ENCODE data around the gene NBEAL2.
A peak's percentile ranks its signal among the peaks of the same experiment; 100 is the strongest.

Gene NBEAL2

DNA sequence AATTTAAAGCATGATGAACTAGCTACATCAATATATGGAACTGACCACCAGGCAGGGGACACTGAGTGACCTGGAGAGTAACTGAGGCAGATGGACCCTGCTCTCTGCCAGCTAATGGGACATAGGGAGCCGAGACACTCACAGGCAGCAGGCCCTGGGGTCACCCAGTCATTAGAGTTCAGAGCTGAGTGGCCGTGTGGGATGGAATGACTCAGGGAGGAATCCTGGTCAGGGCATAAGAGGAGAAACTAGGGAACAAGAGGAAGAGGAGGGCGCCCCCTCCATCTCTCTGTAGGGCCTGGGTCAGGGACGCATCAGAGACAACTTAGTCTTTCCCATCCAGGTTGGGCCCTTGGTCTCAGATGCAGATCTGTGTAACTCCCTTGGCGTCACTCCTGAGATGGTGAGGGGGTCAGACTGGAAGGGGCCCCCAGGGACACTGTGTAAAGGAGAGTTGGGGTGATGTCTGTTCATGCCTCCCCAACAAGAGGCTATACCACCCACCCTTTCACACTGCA lies 42.7 kb upstream of the NBEAL2 start:
- no peaks in the 10 kb centered on the region for H3K9me3 Mint-ChIP-seq
- peak overlapping the region; percentile 72 for H3K27ac Mint-ChIP-seq
- H3K4me3 Mint-ChIP-seq = no peak overlapping the region
- peaks cover 61% of the 10 kb centered on the region for H3K4me1 Mint-ChIP-seq (ENCODE audit: low read depth)
- no peaks in the 10 kb centered on the region for H3K27me3 Mint-ChIP-seq
- peaks cover 91% of the 10 kb centered on the region for H3K36me3 Mint-ChIP-seq (ENCODE audit: low read depth)
- no peak for DNase-seq

DNA sequence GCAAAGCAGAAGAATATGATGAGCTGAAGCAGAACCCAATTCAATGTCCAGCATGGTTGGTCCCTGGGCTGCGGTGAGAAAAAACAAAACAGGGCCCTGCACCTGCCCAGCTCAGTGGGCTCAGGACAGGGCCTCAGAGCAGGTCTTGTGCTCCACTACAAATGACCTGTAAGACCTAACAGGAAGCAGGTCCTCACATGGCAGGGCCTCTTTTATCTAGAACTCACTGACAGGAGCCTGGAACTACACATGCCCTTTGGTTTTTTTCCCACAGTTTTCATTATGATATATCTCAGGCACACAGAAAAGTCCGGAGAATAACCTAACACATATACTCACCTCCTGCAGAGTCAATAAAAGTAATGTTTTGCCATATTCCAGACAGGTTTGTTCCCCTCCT lies 41.3 kb upstream of the NBEAL2 start:
- Mint-ChIP-seq H3K27ac (peak overlapping the region; percentile 75), H3K36me3 (ENCODE audit: low read depth) (peaks cover 93% of the 10 kb centered on the region), H3K9me3 (no peaks in the 10 kb centered on the region), H3K4me1 (ENCODE audit: low read depth) (peaks cover 55% of the 10 kb centered on the region), H3K27me3 (no peaks in the 10 kb centered on the region), H3K4me3 (no peak overlapping the region)
- no peak for DNase-seq

DNA sequence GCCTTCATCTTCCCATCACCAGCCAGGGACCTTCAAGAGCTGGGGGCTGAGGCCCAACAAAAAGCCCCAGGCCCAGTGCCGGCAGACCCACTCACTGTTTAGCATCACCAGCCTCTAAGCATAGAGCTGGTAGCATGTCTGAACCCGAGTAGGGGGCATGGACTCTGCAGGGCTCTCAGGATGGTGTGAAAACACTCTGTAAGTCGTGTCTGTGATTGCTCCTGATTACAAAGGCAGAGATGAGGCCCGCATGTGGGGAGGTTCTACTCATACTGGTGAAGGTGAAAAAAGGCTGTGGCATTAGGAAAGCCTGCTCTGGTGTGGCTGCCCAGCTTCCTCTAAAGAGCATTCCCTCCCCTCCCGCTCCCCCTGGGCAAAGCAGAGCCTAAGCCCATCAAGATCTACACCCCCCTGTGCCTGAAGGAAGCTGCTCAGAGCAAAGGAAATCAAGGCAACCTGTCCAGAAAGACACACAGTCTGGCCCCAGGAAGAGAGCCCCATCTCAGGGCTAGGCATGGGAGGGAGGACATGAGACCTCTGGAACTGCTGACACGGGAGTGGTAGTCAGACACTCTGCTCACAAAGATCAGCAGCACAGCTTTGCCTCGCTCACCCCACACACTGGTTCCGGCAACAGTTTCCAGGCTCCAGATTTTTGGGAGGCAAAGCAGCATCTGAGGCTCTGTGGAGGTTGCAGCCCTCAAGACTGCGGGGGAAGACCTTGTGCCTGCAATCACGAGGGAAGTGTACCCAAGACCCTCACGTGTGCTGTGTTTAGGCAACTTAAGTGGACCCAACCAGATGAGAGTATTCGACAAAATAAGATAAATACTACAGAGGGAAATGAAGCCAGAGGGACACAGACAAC lies 39.7 kb upstream of the NBEAL2 start:
- Mint-ChIP-seq H3K36me3 (ENCODE audit: low read depth) (peaks cover 86% of the 10 kb centered on the region), H3K4me3 (no peak overlapping the region)

DNA sequence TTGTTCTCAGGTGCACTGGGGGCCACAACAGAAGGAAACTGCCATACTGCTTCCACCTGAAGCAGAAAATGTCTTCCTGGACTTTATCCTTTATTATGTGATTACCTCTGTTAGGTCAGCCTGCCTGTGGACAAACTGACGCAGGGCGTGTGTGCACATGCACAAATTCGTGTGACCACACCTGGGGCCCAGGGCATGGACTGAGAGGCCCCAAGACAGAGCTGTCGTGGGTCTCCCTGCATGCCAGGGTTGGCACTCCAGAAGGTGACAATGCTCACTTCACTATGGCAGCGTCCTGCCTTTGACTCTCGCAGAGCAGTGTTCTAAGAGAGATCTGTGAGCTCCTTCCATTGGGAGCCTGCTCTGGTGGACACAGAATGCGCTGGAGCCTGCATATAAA lies 37.4 kb upstream of the NBEAL2 start:
- H3K27ac Mint-ChIP-seq = peak overlapping the region; percentile 69
- DNase-seq = no peak
- H3K4me3 Mint-ChIP-seq = no peak overlapping the region
- H3K4me1 Mint-ChIP-seq (ENCODE audit: low read depth) = peaks cover 59% of the 10 kb centered on the region
- H3K9me3 Mint-ChIP-seq = no peaks in the 10 kb centered on the region
- peaks cover 86% of the 10 kb centered on the region for H3K36me3 Mint-ChIP-seq (ENCODE audit: low read depth)
- H3K27me3 Mint-ChIP-seq = no peaks in the 10 kb centered on the region

More for the DNA sequence above, 39.7 kb upstream of the NBEAL2 start:
- no peak for DNase-seq
- no peaks in the 10 kb centered on the region for H3K27me3 Mint-ChIP-seq
- peak overlapping the region; percentile 65 for H3K27ac Mint-ChIP-seq
- no peaks in the 10 kb centered on the region for H3K9me3 Mint-ChIP-seq
- H3K4me1 Mint-ChIP-seq (ENCODE audit: low read depth) = peaks cover 54% of the 10 kb centered on the region

DNA sequence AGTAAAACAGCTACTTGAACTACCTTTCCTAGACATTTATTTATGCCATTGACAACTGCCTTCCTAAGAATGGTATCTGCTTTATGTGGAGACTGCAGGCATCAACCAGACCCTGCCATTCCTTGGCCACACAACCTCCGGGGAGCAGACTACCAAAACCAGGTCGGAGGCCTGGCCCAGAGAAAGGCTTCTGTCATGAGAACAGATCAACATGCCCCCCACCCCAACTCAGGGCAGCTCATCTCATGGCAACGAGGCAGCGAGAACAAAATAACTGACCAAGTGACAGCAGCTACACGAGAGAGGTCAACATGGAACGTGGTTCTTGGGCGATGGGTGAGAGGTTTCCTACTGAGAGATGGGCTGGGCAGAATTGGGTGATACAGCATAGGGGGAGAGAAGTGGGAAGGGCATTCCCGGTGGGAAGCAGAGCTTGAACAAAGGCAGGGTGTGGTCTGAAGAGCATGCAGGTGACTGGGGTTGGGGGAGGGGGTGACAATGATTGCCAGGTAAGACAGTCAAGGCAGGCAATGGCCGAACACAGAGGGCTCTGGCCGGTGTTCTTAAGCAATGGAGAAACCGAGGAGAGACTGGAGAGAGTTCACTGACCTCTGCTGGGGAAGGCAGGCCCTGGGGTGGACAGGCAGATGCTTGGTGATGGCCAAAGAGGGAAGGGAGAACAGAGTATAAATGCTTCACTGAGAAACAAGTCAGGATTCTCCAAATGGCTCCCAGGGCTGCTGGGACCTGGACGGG lies 36.8 kb upstream of the NBEAL2 start:
- Mint-ChIP-seq H3K4me1 (ENCODE audit: low read depth) (peaks cover 65% of the 10 kb centered on the region), H3K27ac (peak overlapping the region; percentile 7), H3K36me3 (ENCODE audit: low read depth) (peaks cover 86% of the 10 kb centered on the region), H3K4me3 (no peak overlapping the region), H3K9me3 (no peaks in the 10 kb centered on the region), H3K27me3 (no peaks in the 10 kb centered on the region)
- DNase-seq = no peak

DNA sequence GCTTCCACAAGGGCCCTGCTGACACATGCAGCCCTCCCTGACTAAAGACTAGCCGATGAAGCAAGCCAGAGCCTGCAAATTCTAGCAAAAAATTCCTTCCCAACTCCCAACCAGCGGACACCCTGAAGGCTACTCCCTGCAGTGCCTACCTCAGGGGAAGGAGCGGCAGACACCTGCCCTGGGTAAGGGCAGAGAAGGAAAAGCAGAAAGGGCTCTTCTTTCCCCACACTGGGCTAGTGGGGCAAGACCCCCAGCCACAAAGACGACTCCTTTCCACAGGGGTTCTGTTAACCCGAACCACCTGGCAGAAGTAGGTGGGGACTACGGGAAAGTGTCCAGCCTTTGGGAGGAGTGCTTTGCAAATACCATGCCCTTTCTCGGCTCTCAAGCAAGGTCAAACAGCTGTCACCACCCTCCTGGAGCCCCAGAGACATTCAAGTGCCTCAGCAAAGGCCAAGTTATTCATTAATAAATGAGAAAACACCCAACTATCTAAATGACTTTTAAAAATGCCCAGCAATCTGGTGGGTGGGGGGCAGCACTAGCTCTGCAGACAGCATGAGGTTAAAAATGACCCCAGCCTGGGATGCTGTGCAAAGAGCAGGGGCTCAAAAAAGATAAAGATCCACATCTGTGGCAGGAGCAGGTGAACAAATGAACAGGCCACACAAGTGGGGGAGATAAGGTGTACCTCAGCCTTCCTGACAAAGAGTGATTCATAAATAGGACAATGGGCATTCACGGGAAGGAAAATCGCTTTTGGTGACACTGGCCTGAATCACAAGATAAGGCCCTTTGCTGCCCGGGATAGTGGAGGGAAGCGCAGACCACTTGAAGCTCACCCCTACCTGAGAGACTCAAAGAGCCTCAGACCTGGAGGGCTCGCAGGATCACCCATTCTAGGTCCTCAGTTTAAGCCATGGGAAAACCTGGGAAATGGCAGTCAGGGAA lies 36.0 kb upstream of the NBEAL2 start:
- Mint-ChIP-seq H3K36me3 (ENCODE audit: low read depth) (peaks cover 80% of the 10 kb centered on the region), H3K27me3 (no peaks in the 10 kb centered on the region), H3K4me3 (no peak overlapping the region), H3K9me3 (no peaks in the 10 kb centered on the region), H3K4me1 (ENCODE audit: low read depth) (peaks cover 69% of the 10 kb centered on the region), H3K27ac (peak overlapping the region; percentile 16)
- no peak for DNase-seq

DNA sequence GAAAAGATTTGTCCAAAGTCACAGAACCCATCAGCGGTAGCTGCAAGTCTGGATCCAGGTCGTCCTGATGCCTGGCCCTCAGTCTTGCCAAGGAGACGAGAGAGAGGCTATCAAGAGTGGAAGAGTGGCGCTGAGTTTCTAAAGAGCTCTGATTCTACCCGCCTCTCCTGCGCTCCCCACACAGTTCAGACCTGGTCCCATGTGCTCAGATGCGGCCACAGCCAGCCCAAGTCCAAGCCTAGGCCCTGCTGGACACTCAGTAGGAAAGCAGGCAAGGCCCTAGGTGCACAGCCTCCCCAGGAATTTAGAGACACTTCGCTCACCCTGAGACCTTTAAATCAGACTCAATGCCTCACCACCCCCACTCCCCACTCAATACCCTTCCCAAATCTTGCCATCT lies 35.3 kb upstream of the NBEAL2 start:
- DNase-seq = no peak
- H3K4me3 Mint-ChIP-seq = no peak overlapping the region
- peaks cover 74% of the 10 kb centered on the region for H3K4me1 Mint-ChIP-seq (ENCODE audit: low read depth)
- no peaks in the 10 kb centered on the region for H3K9me3 Mint-ChIP-seq
- no peaks in the 10 kb centered on the region for H3K27me3 Mint-ChIP-seq
- H3K27ac Mint-ChIP-seq = peak overlapping the region; percentile 57
- H3K36me3 Mint-ChIP-seq (ENCODE audit: low read depth) = peaks cover 77% of the 10 kb centered on the region

DNA sequence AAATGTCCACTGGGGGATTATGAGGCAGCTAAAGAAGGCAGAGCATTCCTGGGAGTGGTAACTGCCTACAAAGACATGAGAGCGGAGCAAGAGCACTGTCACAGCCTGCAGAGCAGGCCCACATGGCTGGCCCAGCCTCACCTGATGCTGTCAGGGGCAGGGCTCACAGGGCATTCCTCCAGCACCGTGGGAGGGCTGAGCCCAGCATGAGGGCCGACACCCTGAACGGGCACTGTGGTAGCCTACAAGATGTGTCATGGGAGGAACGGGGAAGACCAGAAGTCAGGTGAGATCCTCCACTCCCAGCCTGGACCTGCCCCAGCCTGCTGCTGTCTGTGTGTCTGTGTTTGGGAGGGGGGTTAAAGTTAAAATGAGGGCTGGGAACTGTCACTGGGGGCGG lies 33.0 kb upstream of the NBEAL2 start:
- H3K9me3 Mint-ChIP-seq = no peaks in the 10 kb centered on the region
- peaks cover 59% of the 10 kb centered on the region for H3K36me3 Mint-ChIP-seq (ENCODE audit: low read depth)
- no peak overlapping the region for H3K4me3 Mint-ChIP-seq

DNA sequence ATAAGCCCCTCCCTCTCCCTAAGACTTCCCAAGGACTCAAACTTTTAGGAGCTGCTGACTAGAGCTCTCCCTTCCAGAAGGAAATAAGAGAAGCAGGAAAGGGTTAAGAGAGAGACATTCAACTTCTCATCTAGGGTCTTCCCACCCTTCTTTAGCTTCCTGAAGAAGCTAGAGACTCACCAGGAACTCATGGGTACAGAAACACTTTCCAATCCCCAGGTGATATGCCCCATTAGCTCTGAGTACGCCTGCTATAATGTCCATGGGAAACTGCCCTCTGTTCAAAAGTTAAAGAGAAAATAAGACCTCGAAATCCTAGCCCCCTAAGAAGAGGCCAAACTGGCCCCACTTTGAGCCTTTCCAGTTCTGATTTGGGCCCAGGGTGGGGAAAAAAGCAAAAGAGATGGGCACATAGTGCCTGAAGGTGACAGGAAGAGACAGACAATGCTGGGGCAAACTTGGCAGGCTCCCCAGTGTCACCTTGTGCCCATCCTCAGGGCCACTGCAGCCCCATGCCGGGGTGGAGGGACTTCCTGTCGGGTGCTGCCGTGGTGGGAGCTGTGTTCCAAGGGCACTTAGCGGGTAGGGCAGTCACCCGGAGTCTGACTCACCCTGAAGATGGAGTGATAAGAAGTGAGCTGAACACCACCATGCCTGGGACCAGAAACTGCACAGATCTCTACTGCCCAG lies 32.5 kb upstream of the NBEAL2 start:
- DNase-seq = peak; percentile 59
- peak overlapping the region; percentile 51 for H3K4me3 Mint-ChIP-seq
- H3K36me3 Mint-ChIP-seq (ENCODE audit: low read depth) = peaks cover 57% of the 10 kb centered on the region
- H3K27ac Mint-ChIP-seq = peak overlapping the region; percentile 94
- no peaks in the 10 kb centered on the region for H3K27me3 Mint-ChIP-seq
- no peaks in the 10 kb centered on the region for H3K9me3 Mint-ChIP-seq
- H3K4me1 Mint-ChIP-seq (ENCODE audit: low read depth) = peaks cover 83% of the 10 kb centered on the region

More for the DNA sequence above, 33.0 kb upstream of the NBEAL2 start:
- Mint-ChIP-seq H3K27ac (peak overlapping the region; percentile 94), H3K4me1 (ENCODE audit: low read depth) (peaks cover 80% of the 10 kb centered on the region), H3K27me3 (no peaks in the 10 kb centered on the region)
- no peak for DNase-seq

DNA sequence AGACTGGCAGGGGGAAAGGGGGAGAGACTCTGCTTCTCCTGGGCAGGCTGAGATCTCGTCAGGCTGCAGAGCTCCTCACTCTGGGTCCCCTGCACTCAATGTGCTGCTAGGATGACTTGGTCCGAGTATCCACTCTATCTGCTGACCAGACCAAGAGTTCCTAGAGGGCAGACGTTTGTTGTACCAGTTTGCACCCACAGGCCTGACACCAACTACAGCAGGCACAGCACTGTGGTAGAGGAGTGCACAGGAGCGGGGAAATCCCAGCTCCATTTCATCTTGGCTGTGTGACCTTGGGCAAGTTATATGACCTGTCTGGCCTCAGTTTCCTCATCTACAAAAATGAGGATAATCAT lies 31.9 kb upstream of the NBEAL2 start:
- H3K27ac Mint-ChIP-seq = peak overlapping the region; percentile 94
- no peaks in the 10 kb centered on the region for H3K27me3 Mint-ChIP-seq
- H3K4me3 Mint-ChIP-seq = peak overlapping the region; percentile 51
- H3K4me1 Mint-ChIP-seq (ENCODE audit: low read depth) = peaks cover 87% of the 10 kb centered on the region
- peaks cover 56% of the 10 kb centered on the region for H3K36me3 Mint-ChIP-seq (ENCODE audit: low read depth)
- H3K9me3 Mint-ChIP-seq = no peaks in the 10 kb centered on the region
- no peak for DNase-seq

DNA sequence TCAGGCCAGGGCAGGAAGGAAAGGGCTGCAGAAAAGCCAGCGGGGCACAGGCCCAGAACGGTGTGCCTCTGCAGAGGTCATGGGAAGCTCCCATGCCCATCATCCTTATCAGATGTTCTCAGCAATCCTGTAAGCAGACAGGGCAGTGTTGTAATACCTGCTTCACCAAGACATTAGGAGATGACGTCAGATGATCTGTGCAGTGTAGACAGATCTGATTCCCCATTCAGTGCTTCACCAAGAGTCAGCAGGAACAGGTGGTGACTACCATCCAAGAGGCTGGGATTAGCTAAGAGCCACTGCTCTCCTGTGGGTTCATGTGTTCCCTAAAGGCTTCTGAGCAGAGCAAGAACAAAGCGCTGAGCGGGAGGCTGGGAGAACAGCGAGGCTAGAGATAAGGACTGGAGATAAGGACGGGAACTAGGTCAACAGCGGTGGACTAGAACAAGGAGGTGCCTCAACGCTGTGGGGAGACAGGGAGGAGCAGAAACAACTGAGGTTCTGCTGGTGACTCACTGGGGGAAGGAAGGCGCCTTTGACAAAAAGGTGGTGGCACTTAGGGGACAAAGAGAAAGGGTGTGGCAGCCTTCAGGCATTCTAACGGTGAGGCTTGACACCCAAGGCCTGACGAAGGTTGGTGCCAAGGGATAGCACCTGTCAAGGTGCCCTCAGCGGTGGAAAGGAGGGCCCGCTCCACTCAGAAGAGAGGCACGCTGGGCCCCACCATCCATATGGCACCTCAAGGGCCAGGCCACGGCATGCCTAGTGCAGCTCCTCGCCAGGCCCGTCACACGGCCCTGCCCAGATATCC lies 31.3 kb upstream of the NBEAL2 start:
- Mint-ChIP-seq H3K9me3 (no peaks in the 10 kb centered on the region), H3K4me3 (peak overlapping the region; percentile 51), H3K4me1 (ENCODE audit: low read depth) (peaks cover 89% of the 10 kb centered on the region), H3K27ac (peak overlapping the region; percentile 94), H3K27me3 (no peaks in the 10 kb centered on the region), H3K36me3 (ENCODE audit: low read depth) (peaks cover 52% of the 10 kb centered on the region)
- peak; percentile 66 for DNase-seq

DNA sequence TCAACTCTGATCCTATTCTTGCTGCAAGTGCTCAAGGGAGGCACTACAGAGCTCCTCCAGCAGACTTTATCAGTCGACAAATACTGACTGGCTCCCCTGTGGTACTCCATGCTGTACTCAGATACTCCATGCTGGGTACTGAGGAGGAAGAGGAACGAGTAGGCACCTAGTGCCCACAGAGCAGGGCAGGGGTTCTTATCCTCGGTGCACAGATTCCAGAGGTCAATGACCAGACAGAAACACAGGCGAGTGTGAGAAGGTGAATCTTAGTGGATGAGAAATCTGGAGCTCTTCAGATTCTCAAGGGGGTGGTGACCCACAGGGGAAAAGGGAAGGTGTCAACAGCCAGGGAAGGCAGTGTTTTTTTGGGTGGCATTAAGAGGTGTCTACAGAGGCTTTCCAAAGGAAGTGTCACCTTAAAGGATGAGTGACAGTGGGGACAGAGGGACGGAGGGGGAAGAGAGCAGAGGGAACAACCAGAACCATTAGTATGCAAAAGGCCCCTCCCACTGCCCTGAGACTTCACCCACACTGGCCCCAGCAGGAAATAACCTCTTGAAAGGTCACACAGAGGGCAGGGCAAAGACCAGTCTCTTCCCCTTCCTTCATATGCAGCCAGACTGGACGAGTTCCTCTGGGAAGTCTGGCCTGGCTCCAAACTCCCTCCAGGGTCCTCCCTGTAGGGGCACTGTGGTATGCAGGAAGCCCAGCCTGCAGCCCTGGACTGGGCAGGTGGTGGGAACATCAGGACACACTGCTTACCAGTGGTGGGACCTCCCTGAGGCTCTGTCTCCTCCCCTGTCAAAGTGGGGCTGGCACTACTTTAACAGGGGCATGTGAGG lies 30.4 kb upstream of the NBEAL2 start:
- peaks cover 59% of the 10 kb centered on the region for H3K36me3 Mint-ChIP-seq (ENCODE audit: low read depth)
- peaks cover 90% of the 10 kb centered on the region for H3K4me1 Mint-ChIP-seq (ENCODE audit: low read depth)
- peak overlapping the region; percentile 51 for H3K4me3 Mint-ChIP-seq
- H3K27ac Mint-ChIP-seq = peak overlapping the region; percentile 94
- H3K9me3 Mint-ChIP-seq = no peaks in the 10 kb centered on the region
- no peaks in the 10 kb centered on the region for H3K27me3 Mint-ChIP-seq
- no peak for DNase-seq

Data from activated T-cell treated with anti-CD3 and anti-CD28 coated beads, Interleukin-2, amount 50 U/mL, for 24 hours (primary cell).